Stomach smooth muscle (tissue), 2 donors: Measurements from ENCODE around the gene ICAM2.
"Not testable (repeated sequence)": the region's sequence is repeated elsewhere in the genome, so short reads cannot be mapped to it uniquely, and the experiment has no call there.

ENCODE experiments used
- H3K27ac ChIP-seq: one replicate; pipeline ENCODE4 v1.7.0; 2013; ENCODE audit warnings: mild to moderate bottlenecking, low read length, inconsistent platforms
- H3K27me3 ChIP-seq, 2 donors: one replicate each; pipeline ENCODE4 v1.7.0; 2013; ENCODE audit warnings: low read length in 2 of 2; ENCODE audit not compliant: insufficient read depth in 2 of 2, control insufficient read depth in 1 of 2
- H3K36me3 ChIP-seq, 2 donors: one replicate each; pipeline ENCODE4 v1.7.0; 2013; ENCODE audit warnings: low read length in 2 of 2; ENCODE audit not compliant: control insufficient read depth in 2 of 2, insufficient read depth in 2 of 2
- H3K4me1 ChIP-seq: one replicate; pipeline ENCODE4 v1.7.0; 2013; ENCODE audit warnings: low read length; ENCODE audit not compliant: control insufficient read depth, insufficient read depth
- H3K4me3 ChIP-seq, 2 donors: one replicate each; pipeline ENCODE4 v1.7.0; 2013; ENCODE audit warnings: low read length in 2 of 2
- H3K9ac ChIP-seq, 2 donors: one replicate each; pipeline ENCODE4 v1.7.0; 2013; ENCODE audit warnings: low read length in 2 of 2, mild to moderate bottlenecking in 1 of 2
- H3K9me3 ChIP-seq, 2 donors: one replicate each; pipeline ENCODE4 v1.7.0; 2013; ENCODE audit warnings: low read length in 2 of 2; ENCODE audit not compliant: control insufficient read depth in 2 of 2
- donor health status: healthy.
- donor health status: Pancreatic carcinoma.

The ICAM2 gene

DNA sequence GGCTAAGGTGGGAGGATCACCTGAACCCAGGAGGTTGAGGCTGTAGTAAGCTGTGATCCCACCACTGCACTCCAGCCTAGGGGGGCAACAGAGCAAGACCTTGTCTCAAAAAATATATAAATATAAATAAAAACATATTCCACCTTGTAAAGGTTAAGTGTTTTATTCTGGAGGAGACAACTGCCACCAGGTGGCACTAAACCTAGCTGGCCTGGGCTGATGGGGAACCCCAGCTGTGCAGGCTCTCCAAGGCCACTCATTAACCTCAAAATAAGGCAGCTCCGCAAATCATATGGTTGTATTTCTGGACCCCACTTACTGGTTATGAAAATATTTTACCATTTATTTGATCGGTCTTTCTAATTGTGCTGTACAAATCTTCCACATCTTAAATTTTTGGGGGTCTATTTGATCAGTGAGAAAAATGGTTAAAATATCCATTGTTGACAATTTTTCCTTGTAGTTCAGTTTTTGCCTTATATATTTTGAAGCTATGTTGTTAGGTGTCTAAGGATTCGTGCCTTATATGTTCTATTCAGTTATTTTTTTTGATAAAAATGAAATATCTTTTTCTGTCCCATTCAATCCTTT lies 8.5 kb upstream of the ICAM2 start:
- H3K27ac ChIP-seq: no peak overlapping the region
- no peaks in the 10 kb centered on the region for H3K4me1 ChIP-seq
- H3K27me3 ChIP-seq: peaks cover 4% of the 10 kb centered on the region in 2 donors
- no peak overlapping the region for H3K4me3 ChIP-seq
- H3K36me3 ChIP-seq: no peaks in the 10 kb centered on the region
- no peaks in the 10 kb centered on the region for H3K9me3 ChIP-seq
- no peak overlapping the region for H3K9ac ChIP-seq

DNA sequence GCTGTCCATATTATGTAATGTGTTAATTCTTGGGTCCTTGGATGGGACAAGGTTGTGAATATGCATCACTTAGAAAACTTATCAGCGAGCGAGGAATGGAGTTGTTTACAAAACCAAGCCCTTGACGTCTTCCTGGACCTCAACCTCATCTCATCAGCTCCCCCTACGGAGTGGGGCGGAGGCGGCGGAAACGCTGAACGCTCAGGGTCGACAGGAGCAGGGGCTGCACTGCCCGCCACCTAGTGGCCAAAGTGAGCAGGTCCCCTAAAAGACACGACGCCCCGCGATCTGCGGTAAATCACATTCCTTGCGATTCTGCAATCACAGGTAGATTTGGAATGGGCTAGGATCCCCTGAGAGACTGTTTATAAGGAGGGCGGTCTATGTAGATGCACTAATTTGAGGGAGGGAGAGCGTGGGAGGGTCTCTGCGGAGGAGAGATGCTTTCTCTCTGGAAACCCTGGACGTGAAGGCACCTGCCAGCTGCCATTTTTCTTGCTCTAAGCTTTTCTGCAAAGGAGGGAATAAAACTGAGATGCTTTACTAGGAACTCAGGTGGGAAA lies 5.4 kb upstream of the ICAM2 start:
- no peaks in the 10 kb centered on the region for H3K36me3 ChIP-seq
- H3K4me1 ChIP-seq: no peaks in the 10 kb centered on the region
- H3K9me3 ChIP-seq: no peaks in the 10 kb centered on the region
- H3K27me3 ChIP-seq: peaks cover 4% of the 10 kb centered on the region in 2 donors
- H3K27ac ChIP-seq: no peak overlapping the region
- no peak overlapping the region for H3K9ac ChIP-seq
- peak overlapping the region; percentile 49 to 61 for H3K4me3 ChIP-seq

DNA sequence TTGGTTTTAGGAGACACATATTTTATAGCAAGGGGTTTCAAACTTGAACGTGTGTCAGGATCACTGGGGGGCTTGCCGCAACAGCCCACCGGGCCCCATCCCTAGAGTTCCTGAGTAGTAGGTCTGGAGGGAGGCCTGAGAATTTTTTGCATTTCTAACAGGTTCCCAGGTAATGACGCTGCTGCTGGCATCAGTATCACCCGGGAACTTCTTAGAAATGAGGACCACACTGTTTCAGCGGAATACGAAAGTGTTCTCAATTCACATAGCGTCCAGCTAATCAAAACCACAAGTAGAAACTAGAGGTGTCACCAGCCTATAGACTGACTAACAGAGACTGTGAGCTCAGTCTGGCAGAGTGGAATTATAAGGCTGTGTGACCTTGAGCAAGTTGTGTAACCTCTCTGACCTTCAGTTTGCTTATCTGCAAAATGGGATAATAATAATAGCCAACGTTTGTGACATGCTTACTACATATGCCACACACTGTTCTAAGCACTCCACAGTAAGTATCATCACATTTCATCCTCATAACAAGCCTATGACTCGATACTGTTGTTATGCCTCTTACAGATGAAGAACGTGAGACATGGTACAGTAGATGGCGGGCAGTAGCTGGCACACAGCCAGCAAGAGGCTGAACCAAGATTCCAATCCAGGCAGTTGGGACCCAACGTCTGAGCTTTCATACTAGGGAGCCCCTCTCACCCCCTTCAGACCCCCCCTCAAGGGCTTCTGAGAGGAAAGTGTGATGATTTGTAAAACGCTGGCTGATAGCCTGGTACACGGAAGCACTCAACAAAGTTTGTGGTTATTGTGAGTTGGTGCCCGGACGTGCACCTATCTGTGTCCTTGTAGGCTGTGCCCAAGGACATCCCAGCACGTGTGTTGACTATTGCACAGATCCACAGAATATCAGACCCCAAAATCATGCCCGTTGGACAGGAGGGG lies 4.6 kb upstream of the ICAM2 start:
- peaks cover 4% of the 10 kb centered on the region in 2 donors for H3K27me3 ChIP-seq
- H3K27ac ChIP-seq: no peak overlapping the region
- H3K9me3 ChIP-seq: no peaks in the 10 kb centered on the region
- H3K4me1 ChIP-seq: no peaks in the 10 kb centered on the region
- H3K36me3 ChIP-seq: no peaks in the 10 kb centered on the region
- peak overlapping the region; percentile 49 to 61 for H3K4me3 ChIP-seq
- no peak overlapping the region for H3K9ac ChIP-seq

DNA sequence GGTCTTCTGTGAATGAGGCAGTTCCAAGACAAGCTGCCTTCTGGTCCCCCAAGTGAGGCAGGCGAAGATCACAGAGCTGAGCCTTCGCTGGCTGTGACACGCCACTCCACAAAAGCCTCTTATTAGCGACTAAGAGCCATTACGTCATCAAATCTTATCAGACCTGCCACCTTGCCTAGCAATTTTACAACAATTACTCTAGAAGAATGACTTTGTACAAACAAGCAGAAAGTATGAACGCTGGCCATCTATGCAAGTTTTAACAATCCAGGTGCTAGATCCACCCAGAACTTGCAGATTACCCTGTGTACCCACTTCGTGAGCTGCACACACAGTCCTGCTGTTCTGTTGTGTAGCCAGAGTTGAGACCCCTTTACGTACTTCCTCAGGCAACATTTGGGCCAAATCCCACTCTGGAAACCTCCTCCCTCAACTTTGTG lies 3.8 kb upstream of the ICAM2 start:
- Histone ChIP-seq H3K9me3 (no peaks in the 10 kb centered on the region), H3K27me3 (peaks cover 4% of the 10 kb centered on the region in 2 donors), H3K4me3 (no peak overlapping the region), H3K36me3 (no peaks in the 10 kb centered on the region), H3K27ac (no peak overlapping the region), H3K4me1 (no peaks in the 10 kb centered on the region), H3K9ac (no peak overlapping the region)

DNA sequence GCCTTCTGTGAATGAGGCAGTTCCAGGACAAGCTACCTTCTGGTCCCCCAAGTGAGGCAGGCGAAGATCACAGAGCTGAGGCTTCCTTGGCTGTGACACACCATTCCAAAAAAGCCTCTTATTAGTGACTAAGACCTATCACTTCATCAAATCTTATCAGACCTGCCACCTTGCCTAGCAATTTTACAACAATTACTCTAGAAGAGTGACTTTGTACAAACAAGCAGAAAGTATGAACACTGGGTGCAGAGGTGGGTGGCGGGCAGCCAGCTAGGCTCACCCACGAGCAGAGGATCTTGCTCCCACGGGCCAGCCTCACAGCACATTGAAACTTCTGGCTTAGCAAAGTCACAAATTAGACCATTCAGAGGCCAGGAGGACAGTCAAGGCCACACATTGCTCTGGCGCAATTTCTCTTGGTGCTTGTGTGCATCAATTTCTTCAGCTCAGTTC lies 2.2 kb upstream of the ICAM2 start:
- Histone ChIP-seq H3K4me1 (no peaks in the 10 kb centered on the region), H3K9ac (no peak overlapping the region), H3K36me3 (no peaks in the 10 kb centered on the region), H3K9me3 (no peaks in the 10 kb centered on the region), H3K4me3 (no peak overlapping the region), H3K27ac (no peak overlapping the region), H3K27me3 (peaks cover 4% of the 10 kb centered on the region in 2 donors)

DNA sequence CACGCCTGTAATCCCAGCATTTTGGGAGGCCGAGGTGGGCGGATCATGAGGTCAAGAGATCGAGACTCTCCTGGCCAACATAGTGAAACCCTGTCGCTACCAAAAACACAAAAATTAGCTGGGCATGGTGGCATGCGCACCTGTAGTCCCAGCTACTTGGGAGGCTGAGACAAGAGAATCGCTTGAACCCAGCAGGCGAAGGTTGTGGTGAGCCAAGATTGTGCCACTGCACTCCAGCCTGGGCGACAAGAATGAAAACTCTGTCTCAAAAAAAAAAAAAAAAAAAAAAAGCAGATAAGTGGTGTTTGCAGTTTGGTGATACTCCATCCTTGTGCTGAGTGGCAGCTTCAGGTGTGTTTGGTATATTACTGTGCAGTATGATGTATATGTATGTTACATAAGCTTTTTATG lies 877 bp downstream of the ICAM2 start:
- not testable (repeated sequence) for H3K36me3 ChIP-seq, H3K9me3 ChIP-seq, H3K9ac ChIP-seq, H3K4me1 ChIP-seq, H3K27me3 ChIP-seq, H3K4me3 ChIP-seq, H3K27ac ChIP-seq

DNA sequence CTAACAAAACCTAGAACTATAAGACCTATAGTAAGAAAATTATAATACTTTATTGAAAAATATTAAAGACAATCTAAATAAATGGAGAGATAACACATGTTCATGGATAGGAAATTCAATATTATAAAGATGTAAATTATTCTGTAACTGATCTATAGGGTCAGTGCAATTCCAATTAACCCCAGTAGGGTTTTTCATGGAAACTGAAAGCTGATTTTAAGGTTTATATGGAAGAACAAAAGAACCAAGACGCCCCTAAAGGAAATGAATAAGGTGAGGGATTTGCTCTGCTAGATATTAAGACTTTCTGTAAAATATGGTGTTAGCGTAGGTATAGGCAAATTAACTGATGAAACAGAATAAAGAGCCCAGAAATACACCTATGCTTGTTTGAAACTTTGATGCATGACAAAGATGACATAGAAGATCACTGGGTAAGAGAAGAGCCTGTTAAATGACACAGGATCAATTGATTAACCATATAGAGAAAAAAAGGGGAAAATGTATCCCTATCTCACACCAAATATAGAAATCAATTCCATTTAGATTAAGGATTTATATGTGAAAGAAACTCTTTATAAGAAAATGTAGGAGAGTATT lies 3.0 kb downstream of the ICAM2 start:
- peaks cover 0 to 2% of the 10 kb centered on the region in 2 donors for H3K27me3 ChIP-seq
- no peak overlapping the region for H3K27ac ChIP-seq
- H3K4me1 ChIP-seq: no peaks in the 10 kb centered on the region
- H3K9ac ChIP-seq: no peak overlapping the region
- H3K4me3 ChIP-seq: no peak overlapping the region
- no peaks in the 10 kb centered on the region for H3K36me3 ChIP-seq
- no peaks in the 10 kb centered on the region for H3K9me3 ChIP-seq

DNA sequence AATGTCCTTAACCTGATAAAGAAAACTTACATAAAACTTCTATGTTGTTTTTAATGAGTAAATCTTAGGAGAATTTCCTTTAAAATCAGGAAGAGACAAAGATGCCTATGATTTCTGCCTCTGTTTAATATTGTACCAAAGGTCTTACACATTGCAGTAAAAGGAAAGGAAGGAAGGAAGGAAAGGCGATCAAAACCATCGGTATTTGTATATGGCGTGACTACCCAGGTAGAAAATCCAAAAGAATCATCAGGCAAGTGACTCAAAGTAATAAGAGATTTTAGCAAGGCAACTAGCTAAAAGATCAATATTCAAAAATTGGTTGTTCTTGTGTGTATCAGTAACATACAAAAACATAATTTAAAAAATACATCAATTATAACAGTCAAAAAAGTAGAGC lies 3.5 kb downstream of the ICAM2 start:
- no peaks in the 10 kb centered on the region for H3K9me3 ChIP-seq
- H3K36me3 ChIP-seq: no peaks in the 10 kb centered on the region
- H3K27me3 ChIP-seq: peaks cover 0 to 2% of the 10 kb centered on the region in 2 donors
- H3K4me3 ChIP-seq: no peak overlapping the region
- H3K9ac ChIP-seq: no peak overlapping the region
- H3K4me1 ChIP-seq: no peaks in the 10 kb centered on the region
- H3K27ac ChIP-seq: no peak overlapping the region

DNA sequence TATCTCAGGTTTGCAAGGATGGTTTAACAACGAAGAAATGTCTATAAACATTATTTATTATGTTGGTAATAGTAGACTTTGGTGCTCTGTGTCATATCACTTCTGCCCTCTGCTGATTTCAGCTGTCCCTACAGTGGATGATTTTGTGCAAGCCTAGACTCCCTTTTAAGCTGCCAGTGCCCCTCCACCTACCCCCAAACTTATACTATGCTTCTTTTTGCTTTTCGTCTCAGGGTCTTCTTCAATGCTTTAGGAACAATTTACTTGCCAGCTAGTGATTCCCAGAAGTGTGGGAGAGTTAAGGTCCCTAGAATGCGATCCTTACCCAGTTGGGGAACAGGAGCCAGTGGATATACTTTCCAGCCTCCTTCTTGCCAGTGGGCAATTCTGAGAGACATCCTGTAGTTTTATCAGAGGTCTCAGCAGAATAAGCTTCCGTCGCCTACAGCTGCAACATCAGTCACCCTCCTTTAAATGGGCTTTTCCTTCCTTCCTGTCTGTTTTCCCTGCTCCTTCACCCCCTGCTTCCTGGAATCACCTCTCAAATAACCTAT lies 4.1 kb downstream of the ICAM2 start:
- H3K27me3 ChIP-seq: peaks cover 0 to 2% of the 10 kb centered on the region in 2 donors
- no peak overlapping the region for H3K9ac ChIP-seq
- H3K4me1 ChIP-seq: no peaks in the 10 kb centered on the region
- no peaks in the 10 kb centered on the region for H3K9me3 ChIP-seq
- no peaks in the 10 kb centered on the region for H3K36me3 ChIP-seq
- H3K4me3 ChIP-seq: no peak overlapping the region
- H3K27ac ChIP-seq: no peak overlapping the region

DNA sequence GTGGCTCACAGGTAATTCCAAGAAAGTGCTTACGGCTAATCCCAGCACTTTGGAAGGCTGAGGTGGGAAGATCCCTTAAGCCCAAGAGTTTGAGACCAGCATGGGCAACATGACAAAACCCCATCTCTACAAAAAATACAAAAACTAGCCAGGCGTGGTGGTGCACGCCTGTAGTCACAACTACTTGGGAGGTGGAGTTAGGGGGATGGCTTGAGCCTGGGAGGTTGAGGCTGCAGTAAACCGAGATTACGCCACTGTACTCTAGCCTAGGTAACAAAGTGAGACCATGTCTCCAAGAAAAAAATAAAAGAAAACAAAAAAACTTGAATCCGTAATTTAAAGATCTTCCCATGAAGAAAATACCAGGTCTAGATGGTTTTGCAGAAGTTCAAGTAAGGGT lies 5.0 kb downstream of the ICAM2 start:
- Histone ChIP-seq H3K27ac (no peak overlapping the region), H3K27me3 (peaks cover 0 to 2% of the 10 kb centered on the region in 2 donors), H3K4me3 (no peak overlapping the region), H3K9ac (no peak overlapping the region), H3K36me3 (no peaks in the 10 kb centered on the region), H3K4me1 (no peaks in the 10 kb centered on the region), H3K9me3 (no peaks in the 10 kb centered on the region)
